NCI-H1436 (cell line): ENCODE results near the gene ARRDC2.
"Not testable (repeated sequence)": the region's sequence is repeated elsewhere in the genome, so short reads cannot be mapped to it uniquely, and the experiment has no call there.

Source experiments
- DNase-seq: peaks from one replicate; lab custom pipeline; 2025; lab: John Stamatoyannopoulos, UW

Gene ARRDC2

GRCh38 chr19:17989425-17990094 lies 18.4 kb upstream of the ARRDC2 start:
- DNase-seq = no peak

DNA sequence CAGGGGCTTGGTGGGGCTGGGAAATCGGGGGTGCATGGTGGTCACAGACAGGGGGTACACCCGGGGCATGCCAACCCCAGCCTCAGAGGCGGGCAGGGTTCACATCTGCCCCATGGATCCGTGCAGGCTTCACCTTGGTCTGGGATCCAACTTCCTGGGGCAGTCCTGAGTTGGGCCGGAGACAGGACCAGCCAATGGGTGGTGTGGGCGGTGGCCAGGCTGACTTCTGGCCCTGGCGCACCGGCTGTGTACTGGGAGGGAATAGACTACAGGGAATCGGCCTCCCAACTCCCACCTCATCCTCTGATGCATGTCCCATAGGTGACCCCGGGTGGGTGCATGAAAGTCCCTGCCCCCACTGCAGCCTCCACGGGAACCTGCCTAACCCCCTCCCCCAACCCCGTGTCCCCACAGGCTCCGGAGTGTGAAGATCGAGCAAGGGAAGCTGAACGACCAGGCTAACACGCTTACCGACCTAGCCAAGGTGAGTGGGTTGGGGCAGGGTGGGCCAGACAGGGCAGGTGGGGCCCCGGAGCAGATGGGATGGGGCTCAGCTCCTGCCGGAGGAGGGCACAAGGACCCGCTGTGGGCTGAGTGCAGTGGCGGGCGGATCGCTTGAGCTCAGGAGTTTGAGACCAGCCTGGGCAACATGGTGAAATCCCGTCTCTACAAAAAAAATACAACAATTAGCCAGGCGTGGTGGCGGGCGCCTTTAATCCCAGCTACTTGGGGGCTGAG lies 14.7 kb upstream of the ARRDC2 start:
- no peak for DNase-seq

DNA sequence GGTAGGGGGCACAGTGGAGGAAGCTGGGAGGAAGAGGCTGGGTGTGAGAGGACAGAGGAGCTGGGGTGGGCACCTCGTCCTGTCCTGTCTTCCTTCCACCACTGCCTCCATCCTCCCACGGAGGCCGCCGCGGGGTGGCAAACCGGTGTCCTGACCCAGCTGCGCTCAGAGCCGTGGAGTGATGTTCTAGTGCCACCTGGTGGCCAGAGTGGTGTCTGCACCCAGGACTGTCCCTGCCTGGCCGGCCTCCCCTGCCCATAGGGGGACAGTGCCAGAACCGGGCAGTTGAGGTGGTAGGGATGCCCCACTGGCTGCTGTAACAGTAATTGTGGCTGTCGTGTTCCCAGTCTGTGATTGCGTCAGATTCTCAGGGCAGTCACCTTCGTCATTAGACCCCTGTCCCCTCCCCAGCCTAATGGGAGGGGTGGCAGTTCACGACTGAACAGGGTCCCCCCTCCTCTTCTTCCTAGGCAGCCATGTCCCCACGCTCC lies 11.1 kb upstream of the ARRDC2 start:
- DNase-seq = peak; percentile 42

DNA sequence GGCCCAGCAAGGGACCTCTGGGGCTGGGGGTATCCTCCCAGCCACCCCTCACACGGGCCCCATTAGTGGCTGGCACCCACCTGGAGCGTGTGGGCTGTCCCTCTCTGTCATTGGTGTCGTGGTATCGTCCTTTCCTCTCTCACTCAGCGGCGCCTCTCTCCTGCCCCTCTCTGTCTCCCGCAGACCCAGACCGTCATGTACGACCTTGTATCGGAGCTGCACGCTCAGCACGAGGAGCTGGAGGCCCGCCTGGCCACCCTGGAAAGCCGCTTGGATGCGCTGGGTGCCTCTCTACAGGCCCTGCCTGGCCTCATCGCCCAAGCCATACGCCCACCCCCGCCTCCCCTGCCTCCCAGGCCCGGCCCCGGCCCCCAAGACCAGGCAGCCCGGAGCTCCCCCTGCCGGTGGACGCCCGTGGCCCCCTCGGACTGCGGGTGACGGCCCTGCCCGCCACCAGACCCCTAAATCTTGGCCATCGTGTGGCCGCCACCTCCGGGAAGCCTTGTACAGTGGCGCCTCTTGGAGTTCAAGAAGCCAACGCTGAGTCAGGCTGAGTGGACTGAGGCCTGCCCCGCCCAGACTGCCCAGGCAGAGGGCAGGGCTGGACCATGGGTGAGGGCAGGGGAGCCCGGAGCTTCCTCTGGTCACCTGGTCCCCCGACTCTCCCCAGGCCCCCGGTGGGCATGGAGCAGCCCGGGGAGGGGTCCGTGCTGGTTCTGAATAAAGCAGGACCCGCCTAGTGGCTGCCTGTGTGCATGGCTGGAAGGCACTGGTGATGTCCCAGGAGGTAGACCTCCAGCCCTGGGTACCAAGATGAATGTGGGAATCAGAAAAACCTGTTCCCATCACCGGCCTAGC lies 9.8 kb upstream of the ARRDC2 start:
- DNase-seq = no peak

GRCh38 chr19:17998827-17999150 lies 9.2 kb upstream of the ARRDC2 start:
- DNase-seq = no peak

GRCh38 chr19:17999684-18000479 lies 8.1 kb upstream of the ARRDC2 start:
- DNase-seq = no peak

- DNase-seq = no peak
Observed at GRCh38 chr19:18000480-18000914, 7.5 kb upstream of the ARRDC2 start.

DNA sequence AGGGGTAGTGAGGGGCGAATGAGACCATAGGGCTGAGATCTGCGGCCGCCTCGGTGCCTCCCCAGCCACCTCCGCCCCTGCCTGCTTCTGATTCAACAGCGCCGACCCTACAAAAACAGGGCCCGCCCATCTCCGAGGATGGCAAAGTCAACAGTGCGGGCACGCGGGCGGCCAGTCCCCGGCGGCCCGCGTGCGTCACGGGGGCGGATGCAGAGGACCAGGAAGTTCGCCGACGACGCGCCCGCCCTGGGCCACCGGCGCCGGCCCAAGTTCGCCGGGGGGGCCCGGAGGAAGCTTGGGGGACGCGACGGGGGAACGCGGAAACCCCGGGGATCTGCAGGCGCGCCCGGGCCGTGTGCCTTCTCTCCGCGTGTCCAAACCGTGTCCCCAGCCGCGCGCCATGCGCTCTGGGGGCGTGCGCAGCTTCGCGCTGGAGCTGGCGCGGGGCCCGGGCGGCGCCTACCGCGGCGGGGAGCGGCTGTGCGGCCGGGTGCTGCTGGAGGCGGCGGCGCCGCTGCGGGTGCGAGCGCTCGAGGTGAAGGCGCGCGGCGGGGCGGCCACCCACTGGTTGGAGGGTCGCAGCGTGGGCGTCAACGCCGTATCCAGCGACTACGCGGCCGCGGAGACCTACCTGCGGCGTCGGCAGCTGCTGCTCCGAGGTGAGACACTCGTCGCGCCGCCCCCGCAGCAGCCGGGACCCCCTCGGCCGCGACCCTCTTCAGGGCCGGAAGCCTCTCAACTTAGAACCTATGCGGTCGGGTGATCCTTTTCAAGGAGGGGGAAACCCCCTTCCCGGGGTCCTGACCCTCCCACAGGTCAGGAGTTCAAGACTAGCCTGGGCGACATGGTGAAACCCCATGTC lies 6.8 kb upstream of the ARRDC2 start:
- peak; percentile 56 for DNase-seq

DNA sequence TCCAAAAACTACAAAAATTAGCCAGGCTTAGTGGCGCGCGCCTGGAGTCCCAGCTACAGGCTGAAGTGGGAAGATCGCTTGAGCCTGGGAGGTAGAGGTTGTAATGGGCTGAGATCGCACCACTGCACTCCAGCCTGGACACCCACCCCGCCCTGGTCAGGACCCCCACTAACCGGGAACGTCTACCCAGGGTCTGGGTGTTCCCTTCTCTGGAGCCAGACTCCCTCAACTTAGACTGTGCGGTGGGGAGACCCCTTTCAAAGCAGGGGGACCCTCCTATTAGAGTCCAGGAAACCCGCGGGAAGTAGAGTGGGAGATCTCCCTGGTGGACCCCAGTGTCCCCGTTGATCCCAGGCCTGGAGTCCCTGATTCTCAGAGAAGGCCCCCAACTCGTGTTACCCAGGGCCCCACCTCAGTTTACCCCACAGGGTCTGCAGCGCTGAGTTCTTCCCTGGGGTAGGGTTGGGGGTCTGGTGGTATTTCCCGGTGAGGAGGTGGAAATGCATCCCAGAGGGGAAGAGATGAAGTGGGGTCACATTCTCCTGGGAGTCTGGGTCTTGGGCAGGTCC lies 6.1 kb upstream of the ARRDC2 start:
- DNase-seq = no peak

DNA sequence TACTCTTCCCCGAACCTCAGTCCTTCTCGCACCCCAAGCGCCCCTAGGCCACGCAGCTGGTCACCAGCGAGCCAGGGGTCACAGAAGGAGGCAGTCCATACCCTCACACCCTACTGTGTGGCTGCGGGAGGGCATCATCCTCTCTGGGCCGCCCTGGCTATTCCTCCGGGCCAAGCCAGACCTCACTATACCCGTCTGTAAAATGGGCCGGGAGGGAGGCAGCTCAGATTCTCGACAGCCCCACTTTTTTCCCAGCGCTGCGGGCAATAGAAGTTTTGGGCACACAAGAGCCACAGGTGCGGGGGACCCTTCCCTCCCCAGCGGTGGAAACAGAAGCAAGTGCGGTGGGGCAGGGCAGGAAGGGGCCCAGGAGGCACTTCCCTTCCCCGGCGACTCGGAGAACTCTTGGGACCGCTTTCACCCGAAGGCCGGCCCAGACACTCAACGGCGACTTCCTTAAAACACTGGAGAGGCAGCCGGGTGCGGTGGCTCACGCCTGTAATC lies 5.6 kb upstream of the ARRDC2 start:
- DNase-seq = no peak

DNA sequence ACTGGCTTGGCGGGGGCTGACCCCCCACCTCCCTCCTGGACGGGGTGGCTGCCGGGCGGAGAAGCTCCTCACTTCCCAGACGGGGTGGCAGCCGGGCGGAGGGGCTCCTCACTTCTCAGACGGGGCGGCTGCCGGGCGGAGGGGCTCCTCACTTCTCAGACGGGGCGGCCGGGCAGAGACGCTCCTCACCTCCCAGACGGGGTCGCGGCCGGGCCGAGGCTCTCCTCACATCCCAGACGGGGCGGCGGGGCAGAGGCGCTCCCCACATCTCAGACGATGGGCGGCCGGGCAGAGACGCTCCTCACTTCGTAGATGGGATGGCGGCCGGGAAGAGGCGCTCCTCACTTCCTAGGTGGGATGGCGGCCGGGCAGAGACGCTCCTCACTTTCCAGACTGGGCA lies 2.2 kb upstream of the ARRDC2 start:
- DNase-seq = not testable (repeated sequence)

DNA sequence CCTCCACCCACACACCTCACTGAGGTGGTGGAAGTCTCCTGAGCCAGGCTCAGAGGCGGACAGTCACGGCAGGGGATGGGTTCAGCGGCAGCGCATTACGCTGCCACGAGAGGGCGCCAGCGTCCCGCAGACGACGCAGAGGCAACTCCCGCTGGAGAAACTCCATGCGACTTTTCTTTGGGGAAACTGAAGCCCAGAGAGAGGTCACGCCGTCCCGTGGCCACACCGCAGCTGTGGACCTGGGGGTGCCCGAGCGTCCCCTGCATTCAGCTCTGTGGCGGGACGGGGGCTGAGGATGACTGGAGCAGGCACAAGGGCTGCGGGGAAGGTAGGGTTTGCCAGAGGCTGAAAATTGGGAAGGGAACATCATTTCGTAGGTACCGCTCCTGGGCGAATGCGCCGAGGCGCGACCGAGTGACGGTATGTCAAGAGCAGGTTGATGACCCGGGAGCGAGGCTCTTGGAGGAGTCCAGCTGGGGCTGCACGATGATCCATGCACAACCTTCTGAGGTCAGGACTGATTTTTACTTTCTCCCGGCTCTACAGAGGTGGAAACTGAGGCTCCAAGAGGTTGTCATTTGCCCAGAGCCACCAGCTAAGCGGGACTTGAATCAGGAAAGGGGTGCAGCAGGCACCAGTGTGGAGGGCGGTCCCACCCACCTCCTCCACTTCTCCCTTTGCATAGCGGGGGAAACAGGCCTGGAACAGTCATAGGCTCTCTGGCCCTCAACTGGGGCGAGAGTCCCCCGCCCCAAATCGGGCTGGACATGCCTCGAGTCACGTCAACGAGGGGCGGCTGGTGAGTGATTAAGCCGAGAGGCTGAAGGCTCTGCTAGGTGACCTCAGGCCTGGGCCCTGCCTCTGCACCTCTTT lies 690 bp upstream of the ARRDC2 start:
- peak; percentile 48 for DNase-seq

DNA sequence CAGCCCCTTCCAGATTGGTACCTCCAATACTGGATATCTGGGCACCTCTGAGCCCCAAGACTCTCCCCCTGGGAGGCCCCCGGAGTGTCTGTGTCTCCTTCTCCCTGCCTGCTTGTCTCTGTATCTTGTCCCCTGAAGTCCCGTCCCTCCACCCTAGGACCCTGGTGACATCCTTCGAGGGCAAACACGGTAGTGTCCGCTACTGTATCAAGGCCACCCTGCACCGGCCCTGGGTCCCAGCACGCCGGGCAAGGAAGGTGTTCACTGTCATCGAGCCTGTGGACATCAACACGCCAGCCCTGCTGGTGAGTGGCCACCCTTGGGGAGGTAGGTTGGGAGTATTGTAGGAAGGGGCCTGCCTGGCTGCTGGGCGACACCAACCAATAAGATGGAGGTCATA lies 844 bp downstream of the ARRDC2 start:
- no peak for DNase-seq

DNA sequence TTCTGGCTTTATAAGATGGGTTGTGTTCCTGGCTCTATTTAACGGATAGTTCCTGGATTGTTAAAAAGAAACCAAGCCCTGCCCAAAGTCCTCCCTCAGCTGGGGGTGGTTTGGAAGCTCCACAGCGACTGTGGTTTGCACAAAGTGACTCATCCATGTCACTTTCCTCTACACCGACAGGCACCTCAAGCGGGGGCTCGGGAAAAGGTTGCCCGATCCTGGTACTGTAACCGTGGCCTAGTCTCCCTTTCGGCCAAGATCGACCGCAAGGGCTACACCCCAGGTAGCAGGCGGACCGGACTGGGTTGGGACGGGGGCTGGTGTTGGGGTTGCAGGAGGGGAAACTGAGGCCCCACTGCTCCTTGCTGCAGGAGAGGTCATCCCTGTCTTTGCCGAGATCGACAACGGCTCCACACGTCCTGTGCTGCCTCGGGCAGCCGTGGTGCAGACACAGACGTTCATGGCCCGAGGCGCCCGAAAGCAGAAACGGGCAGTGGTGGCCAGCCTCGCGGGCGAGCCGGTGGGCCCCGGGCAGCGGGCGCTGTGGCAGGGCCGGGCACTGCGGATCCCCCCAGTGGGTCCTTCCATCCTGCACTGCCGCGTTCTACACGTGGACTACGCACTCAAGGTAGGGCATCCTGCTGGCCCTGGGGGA lies 1.6 kb downstream of the ARRDC2 start:
- DNase-seq = no peak

- DNase-seq = no peak
Observed at GRCh38 chr19:18010149-18010548, 2.2 kb downstream of the ARRDC2 start.

DNA sequence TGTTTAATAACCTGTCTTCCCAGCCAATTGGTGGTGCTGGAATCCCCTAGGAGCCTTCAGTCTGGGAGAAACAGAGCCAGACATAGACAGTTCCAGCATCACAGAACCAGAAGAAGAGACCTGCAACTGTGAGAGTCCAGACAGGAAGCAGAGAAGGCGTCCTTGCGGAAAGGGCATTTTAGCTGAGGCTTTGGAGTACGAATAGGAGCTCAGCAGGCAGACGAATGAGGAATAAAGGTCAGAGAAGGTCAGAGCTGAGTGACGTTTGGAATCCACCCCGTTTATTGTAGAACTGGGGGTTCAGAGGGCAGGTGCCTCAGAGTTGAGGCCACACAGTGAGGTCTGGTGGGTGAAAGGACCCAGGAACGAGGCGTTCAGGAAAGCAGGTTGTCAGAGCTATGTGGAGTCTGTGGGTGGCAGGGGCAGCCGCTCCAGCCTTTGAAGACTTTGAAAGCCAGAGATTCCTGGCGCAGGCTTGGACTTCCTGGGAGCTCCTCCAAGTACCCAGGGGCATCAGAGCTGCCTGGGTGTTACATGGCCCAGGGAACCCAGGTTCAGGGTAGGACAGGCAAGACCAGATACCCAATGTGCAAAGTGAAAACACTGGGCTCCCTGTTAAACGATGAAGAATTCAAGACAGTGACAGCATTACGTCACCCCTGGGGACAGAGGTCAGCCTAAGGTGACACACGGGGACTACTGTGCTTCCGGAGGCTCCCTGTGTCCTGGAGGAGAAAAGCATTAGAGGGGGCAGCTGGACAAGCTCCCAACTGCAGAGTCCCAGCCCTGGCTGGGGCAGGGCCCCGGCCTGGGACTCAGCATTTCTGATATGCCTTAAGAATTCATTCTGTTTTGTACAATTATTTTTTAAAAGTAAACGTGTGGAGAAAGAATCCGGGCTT lies 5.5 kb downstream of the ARRDC2 start:
- no peak for DNase-seq

GRCh38 chr19:18014197-18014596 lies 6.2 kb downstream of the ARRDC2 start:
- no peak for DNase-seq
